ENCODE results near the gene HOXC12.

The HOXC12 gene

GRCh38 chr12:53973236-53974042 lies 18.7 kb downstream of the HOXC12 start:
- peak; percentile 16 for DNase-seq

DNA sequence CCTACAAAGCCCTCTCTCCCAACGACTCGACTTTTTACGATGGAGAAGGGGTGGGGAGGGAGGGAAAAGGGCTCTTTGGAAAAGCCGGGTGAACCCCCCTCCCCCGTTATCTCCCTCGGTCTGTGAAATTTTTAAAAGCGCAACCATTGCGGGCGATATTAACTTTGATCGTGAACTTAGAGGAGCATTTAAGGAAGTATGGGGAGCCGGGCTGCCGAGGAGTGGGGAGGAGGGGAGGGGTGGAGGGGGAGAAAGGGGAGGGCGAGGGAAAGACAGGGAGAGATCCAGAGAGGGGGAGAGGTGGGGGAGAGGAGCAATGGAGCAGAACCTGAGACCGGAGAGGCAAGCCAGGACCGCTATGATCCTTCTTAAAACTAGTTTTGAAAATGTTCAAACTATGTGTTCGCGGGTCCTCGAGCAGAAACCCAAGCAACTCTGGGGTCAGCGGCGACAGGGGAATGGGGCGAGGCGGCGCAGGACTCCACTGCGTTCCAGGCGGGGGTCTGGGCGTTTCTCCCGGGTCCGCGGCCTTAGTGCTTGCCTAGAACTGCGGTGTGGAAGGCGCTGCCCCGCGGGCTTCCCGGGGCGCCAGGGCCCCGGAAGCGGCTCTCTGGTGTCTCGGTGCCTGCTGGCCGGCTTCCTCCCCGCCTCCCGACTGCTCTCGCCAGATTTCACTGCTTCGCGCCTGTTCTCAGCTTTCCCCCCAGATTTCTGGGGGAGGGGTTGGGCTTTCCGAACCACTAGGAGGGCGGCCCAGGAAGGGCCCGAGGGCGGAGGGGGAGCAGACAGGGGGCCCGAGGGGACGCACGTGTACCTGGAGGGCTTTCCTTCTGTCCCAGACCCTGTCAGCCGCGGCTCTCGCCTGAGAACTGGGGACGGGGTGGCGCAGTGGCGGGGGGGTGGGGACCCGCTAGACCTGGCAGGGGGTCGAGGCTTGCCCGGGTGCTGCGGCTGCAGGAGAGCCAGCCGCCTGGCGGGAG lies 19.7 kb downstream of the HOXC12 start, which contains the start of gene HOTAIR:
Gene HOTAIR (minus strand): TSS at position 871 of the 980 bp plus-strand sequence.
- peak; percentile 47 for DNase-seq

- no peak for DNase-seq
Observed at GRCh38 chr12:53975064-53975471, 20.4 kb downstream of the HOXC12 start.

DNA sequence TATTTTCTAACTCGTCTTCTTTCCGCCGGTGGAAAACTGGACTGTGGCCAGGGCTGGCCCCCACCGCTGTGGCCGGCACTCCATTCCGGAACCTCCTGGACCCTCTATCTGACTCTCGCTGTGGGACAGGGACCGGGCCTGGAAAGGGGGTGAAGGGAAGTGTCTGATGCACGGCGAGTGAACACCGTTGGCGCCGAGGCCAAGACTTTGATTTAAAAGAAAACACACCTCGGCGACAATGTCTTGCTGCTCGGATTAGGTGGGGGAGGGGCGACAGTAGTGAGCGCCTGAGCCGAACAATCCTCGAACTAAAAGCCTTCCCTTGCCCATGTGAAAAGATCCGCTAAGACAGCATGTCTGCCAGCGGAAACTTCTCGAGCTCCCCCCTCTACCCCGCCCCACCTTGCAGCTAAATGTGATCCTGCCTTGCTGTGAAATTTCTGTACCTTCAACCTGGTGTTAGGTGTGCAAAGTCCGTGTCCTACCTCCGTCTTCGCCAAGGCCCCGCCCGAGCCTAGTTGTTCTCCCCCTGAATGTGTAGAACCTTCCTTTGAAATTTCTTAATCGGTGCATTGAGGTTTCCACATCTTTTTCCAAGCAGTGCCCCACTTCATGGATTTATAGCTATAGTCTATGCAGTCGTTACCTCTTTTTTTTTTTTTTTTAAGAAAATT lies 20.9 kb downstream of the HOXC12 start:
- no peak for DNase-seq

DNA sequence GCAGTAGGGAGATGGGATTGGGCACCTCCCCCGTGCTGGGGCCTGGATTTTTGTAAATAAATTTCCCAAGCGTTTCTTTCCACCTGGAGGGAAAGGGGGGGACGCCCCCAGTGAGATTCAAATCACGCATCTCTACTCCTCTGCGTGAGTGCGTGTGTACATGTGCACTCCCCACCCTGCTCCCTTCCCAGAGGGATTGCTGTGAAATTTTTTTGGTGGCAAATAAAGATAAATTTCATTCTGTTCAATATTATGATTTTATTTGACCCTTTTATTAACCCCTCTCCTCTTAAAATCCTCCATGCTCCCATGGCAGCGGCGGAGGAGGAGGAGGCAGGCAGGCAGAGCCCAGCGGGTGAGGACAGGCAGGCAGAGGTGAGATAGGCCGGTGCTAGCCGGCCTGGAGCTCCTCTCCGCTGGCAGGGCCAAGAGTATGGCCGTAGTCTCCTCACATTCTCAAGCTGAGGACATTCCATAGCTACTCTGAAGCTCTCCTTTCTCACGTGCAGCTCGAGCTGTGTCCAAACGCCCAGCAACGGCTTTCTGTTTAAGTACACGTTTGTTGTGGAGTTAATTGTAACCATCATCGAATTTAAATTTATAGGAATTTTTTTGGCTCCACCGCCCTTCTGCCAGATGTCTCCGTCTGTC lies 21.6 kb downstream of the HOXC12 start:
- no peak for DNase-seq

GRCh38 chr12:53976823-53977595 lies 22.3 kb downstream of the HOXC12 start:
- no peak for DNase-seq

GRCh38 chr12:53977596-53978445 lies 23.1 kb downstream of the HOXC12 start:
- DNase-seq, result no peak

- no peak for DNase-seq
Observed at GRCh38 chr12:53978477-53979356, 24.0 kb downstream of the HOXC12 start.

- no peak for DNase-seq
Observed at GRCh38 chr12:53980104-53980801, 25.6 kb downstream of the HOXC12 start.

DNA sequence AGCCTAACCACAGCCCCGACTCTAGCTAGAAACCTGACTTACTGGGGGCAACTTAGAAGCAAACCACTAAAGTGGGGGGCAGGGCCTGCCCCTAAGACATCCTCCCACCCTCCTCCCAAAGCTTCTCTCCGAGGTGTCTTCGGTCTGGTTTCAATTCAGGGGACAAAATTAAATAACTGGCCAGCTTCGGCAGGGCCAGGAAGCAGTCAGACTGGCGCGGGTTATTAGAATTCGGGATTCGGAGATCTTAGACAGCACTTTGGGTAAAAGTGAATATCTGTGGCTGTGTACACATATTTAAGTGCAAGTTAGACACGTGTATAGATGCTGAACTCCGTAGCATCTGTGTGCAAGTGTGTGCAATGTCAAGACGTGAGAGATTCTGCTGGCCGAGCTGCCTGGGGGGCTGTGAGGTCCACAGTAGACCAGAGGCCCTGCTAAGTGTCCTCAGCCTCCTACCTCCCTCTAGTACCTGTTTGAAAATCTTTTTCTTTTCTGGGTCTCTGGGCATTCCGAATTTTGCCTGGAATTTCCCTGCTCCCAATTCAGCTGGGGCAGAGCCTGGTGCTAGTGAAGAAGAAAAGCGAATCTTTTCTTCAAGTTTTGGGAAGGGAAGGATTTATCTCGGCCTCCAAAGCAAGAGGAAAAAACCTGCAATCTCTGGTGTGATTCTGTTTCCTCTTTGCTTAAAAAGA lies 26.2 kb downstream of the HOXC12 start:
- DNase-seq, result no peak

- DNase-seq, result no peak
Observed at GRCh38 chr12:53981634-53982565, 27.2 kb downstream of the HOXC12 start.

DNA sequence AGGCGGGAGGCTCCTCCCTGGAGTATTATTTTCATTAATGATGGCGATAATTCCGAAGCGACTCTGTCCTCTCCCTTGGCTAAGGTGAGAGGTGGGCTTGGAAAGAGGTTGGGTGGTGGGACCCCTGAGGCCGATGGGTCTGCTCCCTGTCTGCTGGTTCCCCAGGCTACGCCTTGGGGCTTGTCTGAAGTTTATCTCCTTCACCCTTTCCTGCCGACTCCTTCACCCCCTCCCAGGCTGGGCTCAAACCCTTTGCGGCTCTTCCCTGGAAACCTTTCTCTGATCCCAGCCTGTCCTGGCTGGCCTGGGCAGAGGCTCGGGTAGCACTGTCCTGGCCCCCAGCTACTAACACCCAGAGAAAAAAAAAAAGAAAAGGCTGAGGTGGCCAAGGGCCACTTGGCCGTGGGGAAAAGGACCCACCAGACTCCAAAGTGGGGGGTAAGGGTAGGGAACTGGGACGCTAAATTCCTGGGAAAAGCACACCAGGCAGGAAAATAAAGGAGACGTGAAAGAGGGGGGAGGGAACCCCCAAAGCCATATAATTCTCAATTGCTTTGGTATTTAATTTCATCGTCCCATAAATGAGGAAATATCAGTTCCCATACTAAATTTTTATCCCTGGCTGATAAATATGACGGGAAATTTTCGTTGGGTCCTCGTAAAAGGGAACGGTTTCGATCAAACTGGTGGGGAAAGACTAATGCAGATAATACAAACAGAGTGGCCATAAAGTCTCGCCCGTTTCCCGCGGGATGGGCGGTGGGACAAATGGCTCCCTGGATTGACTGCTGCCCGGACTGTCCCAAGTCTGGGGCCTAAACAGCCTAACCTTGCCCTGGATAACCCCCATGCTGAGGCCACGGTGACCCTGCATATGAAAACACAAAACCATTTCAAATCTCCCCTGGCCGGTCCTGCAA lies 28.2 kb downstream of the HOXC12 start:
- DNase-seq, result no peak

GRCh38 chr12:53983568-53983949 lies 28.9 kb downstream of the HOXC12 start:
- no peak for DNase-seq

GRCh38 chr12:53983950-53984572 lies 29.4 kb downstream of the HOXC12 start:
- DNase-seq, result no peak

DNA sequence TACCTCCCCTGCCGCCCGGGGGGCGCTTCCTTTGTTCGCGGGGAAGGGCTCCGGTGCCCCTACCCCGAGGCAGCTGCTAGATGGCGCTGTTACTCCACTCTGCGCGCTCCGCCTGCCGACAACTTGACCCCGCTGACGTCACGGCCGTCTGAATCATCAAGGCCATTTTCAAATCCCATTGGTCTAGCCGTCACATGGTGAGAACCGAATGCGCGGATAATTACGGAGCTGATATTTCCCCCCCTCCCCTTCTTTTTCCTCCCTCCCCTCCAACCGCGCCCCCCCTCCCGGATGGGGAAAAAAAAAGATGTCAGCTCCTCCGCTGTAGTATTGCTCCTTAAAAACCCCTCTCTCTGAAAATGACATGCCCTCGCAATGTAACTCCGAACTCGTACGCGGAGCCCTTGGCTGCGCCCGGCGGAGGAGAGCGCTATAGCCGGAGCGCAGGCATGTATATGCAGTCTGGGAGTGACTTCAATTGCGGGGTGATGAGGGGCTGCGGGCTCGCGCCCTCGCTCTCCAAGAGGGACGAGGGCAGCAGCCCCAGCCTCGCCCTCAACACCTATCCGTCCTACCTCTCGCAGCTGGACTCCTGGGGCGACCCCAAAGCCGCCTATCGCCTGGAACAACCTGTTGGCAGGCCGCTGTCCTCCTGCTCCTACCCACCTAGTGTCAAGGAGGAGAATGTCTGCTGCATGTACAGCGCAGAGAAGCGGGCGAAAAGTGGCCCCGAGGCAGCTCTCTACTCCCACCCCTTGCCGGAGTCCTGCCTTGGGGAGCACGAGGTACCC lies 30.4 kb downstream of the HOXC12 start, which contains the start of gene HOXC10:
Gene HOXC10 (plus strand): TSS at position 246 of the 791 bp plus-strand sequence. CDS start 114 bp downstream, at position 360.
- DNase-seq, result peak; percentile 84
